Mesenteric fat pad (tissue), 1 donor: Measurements from ENCODE around the gene CCNG1. TPM values are rescaled to one million over a fixed set of nuclear protein-coding genes. Genes with fewer than 3 reads are reported as not detected.
"Not testable (repeated sequence)": the region's sequence is repeated elsewhere in the genome, so short reads cannot be mapped to it uniquely, and the experiment has no call there.

Experiments
- DNase-seq: peaks from one replicate; pipeline ENCODE4 v3.0.0-alpha.2; 2020; ENCODE audit warnings: low spot score
- total RNA-seq: library from RNA; stranded (reverse); fragmentation: NEBNext Ultra II Directional; extraction: Animal tissue kit (Norgen Biotek cat#: 25700); gene quantifications from one replicate; pipeline ENCODE4 v1.2.1, GENCODE V29; 2021
- donor health status: DM: yes; HTN: yes; CAD: no.

CCNG1 gene
- total RNA-seq, 1 donor from 2014 or later = 82.7 TPM

DNA sequence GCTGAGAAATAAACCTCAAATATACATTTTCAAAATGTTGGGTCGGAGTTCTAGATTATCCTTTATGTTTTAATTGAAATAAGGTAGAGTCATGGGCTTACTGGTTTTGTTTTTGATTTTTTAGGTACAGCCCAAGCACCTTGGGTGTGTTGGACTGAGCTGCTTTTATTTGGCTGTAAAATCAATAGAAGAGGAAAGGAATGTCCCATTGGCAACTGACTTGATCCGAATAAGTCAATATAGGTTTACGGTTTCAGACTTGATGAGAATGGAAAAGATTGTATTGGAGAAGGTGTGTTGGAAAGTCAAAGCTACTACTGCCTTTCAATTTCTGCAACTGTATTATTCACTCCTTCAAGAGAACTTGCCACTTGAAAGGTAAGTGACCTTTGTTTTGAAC is 3.6 kb downstream of the CCNG1 start:
- no peak for DNase-seq

DNA sequence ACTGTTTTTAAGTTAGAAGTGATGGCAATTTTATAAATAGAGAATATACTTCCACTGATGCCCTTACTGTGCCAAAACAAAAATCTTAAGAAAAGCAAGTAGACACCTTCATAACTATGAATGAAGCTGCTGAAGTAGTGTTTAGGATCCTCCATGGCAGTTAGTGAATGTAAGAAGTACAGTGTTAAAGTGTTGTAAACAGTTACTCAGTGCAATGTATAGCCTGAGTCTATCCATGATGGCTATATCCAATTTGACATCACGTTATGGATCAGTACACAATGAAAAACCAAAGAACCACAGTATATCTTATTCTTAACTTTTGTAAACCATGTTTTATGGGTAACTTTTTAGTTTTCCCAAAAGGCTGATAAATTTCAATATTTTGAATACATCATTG is 7.1 kb downstream of the CCNG1 start:
- no peak for DNase-seq

DNA sequence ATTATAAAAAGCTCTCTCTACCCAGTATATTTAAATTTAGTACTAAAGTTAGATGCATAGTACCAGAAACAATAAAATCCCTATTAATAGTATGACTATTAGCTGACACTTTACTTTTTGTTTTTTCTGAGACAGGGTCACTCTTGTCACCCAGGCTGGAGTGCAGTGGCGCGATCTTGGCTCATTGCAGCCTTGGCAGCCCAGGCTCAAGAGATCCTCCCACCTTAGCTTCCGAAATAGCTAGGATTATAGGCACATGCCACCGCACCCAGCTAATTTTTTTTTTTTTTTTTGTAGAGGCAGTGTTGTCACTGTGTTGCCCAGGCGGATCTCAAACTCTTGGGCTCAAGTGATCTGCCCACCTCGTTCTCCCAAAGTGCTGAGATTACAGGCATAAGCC is 8.0 kb downstream of the CCNG1 start:
- no peak for DNase-seq

DNA sequence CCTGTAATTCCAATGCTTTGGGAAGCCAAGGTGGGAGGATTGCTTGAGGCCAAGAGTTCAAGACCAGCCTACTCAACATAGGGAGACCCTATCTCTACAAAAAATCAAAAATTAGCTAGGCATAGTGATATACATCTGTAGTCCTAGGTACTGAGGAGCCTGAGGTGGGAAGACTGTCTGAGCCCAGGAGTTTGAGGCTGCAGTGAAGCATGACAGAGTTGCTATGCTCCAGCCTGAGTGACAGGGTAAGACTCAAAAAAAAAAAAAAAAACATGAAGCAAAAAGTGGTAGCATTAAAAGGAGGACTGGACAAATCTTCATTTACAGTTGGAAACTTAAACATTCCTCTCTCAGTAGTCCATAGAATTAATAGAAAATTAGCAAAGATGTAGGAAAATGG is 9.8 kb downstream of the CCNG1 start:
- no peak for DNase-seq

DNA sequence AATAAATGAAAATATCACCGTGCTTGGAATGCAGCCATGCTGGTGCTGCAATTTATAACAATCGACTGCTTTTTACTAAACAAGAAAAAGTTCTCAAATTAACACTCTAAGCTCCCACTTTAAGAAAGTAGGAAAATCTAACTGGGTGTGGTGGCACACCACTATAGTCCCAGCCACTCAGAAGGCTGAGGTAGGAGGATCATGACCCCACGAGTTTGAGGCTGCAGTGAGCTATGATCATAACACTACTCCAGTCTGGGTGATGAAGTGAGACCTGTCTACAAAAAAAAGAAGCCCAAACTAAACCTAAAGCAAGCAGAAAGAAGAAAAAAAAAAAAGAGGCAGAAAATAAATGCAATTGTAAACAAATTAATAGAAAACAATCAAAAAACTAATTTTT is 10.5 kb downstream of the CCNG1 start:
- DNase-seq = no peak

DNA sequence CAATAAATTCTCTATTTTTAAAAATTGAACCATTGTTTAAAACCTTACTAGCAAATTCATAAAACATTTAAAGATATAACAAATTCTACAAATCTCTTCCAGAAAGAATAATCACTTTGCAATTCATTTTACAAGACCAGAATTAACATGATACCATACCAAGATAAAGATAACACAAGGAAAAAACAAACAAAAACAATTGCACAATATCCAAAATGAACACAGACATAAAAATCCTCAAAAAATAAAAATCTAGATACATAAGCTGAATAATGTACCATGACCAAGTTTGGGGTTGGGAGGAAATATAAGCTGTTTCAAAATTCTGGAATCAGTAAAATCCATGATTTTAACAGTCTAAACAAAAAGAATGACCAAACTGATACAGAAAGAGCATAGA is 11.1 kb downstream of the CCNG1 start:
- no peak for DNase-seq

DNA sequence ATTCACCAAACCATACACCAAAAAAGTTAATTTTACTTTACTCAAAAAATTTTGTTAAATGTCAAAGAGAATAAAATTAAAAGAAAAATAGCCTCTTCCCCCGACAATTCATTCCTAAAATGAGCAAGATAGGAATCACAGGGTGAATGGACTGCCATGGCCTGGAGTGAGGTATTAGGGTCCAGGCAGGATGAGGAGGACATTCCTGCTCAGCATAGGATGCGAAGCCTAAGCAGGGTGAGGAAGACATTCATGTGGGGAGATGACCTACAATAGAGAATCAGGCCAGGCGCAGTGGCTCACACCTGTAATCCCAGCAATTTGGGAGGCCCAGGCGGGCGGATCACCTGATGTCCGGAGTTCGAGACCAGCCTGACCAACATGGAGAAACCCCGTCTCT is 14.1 kb downstream of the CCNG1 start:
- no peak for DNase-seq

DNA sequence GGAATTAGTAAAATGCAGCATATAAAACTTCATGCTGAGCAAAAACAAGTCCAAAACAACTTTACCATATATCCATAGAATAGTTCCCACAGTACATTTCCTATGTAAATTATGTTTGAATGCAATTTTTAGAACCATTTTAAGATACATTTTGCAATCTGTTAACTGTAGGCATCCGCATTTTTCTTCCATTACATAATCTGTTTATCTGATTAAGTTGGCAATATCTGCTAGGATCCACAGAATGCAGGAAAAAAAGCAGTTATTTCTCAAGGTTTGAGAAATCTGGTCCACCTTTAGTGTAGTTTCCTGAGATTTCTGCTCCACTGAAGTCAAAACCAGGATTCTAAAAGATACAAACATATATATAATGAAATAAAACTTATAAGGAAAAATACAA is 16.3 kb downstream of the CCNG1 start:
- DNase-seq = no peak

DNA sequence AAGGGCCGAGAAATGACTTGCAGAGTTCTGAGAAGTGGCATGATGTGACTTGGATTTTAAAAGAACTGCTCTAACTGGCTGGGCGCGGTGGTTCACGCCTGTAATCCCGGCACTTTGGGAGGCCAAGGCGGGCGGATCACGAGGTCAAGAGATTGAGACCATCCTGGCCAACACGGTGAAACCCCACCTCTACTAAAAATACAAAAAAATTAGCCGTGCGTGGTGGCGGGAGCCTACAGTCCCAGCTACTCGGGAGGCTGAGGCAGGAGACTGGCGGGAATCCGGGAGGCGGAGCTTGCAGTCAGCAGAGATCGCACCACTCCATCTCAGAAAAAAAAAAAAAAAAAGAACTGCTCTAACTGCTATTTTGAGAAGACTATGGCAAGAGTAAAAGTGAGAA is 18.0 kb downstream of the CCNG1 start:
- DNase-seq = not testable (repeated sequence)

DNA sequence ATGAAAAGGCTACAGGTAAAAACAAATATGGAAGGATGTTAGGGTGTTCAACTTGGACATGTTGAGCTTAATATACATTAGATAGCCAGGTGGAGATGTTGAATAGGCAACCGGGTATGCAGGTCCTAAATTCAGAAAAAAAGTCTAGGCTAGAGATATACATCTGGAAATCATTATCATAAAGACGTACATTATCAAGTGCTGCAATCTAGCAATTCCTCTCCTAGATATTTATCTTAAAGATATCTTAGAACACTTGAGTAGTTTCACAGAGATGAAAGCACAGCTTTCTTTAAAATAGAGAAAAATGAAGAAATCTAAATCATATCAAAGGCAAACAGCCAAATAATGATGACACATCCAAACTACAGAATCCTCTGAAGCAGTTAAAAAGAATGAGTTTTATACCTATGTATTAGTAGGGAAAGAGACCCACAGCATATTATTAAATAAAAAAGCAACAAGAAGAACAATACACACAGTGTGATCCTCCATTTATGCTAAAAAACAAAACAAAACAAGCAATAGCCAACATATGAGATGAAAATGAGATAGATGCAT is 18.7 kb downstream of the CCNG1 start:
- no peak for DNase-seq

DNA sequence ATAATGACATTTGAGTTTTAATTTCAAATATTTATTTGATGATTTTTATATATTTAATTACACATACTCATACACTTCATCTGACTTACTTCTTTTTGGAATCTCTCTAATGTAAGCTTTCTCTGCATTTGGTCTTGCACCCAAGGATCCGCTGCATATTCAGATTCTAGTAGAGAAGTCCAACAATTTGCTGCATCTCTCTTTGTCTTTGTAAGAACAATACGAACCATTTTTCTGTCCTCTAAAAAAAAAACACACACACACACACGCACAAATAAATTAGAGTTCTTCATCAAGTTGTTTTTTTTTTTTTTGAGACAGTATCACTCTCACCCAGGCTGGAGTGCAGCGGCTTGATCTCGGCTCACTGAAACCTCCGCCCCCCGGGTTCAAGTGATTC is 19.4 kb downstream of the CCNG1 start:
- DNase-seq = no peak

DNA sequence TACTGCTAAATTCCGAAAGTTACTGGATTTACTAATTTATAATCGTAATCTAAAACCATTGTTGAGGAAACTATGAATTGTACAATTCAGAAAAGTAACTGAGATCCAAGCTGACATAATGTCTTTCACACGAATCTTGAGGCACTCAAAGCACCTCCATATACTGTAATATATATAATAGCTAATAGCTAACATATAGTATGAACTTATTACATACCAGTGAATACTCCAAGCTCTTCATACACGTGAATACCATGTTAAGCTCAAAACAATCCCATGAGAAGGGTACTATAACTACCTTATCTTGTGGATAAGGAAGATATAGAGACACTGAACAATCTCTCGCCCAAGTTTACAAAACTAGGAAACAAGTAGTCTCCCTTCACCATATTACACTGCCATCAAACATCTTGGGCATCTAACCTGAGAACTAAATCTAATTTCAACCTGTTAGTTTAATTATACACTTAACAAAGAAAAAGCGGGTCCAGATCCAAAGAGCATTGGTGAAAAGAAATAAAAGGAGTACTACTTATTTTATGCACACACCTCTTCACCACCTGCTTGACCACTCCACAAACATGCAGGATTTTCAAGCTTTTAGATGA is 21.5 kb downstream of the CCNG1 start:
- no peak for DNase-seq

DNA sequence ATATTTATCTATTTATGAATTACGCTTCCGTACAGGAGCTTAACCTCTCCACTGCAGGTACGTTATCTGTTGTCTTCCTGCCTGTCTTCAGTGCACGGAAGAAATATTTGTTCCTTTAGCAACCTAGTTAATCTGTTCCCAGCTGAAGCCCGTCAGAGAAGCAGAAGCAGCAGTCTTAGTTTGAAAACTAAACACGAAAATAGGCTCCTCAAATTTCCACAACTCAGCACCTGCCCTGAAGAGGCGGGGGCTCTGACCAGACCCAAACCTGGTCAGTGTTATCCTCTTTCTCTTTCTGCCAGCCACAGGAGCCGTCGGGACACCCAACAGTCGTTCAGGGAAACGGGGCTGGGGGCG is 22.0 kb downstream of the CCNG1 start:
- DNase-seq = no peak

DNA sequence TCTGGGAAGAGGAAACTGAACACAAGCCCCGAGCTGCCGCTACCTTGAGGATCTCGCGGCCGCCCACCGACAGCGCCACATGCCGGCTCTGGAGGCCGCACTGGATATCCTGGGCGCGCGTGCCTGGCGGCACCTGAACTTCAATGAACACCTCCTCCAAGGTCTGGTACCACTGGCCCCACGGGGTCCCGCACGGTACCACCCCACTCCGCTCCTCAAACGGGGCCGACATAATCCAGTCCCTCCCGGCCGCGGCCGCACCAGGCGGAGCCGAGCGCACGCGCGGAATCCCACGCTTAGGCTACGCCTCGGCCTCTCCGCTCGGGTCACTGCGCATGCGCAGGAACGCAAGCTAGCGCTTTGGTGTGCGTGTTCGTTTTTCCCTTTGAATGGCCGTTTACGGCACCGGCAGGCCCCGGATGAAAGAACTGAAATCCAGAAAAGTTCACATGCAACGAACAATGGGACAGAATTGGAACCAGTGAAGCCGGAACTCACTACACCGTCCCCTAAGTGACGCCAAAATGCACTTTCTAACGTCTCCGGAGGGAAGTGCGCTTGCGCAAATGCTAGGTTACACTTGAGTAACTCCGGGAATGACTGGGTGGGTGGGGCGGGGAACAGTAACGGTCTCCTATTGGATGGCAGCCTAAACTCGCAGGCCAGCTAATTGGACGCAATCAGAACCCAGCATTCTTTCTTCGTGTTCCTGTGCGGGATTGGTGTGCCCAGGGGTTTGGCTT is 22.6 kb downstream of the CCNG1 start, which contains the start of gene NUDCD2:
Gene NUDCD2, minus strand, starts transcription at position 284 of the 743 bp plus-strand sequence. Its CDS starts 52 bp downstream, at position 232.
- DNase-seq = peak; percentile 99

DNA sequence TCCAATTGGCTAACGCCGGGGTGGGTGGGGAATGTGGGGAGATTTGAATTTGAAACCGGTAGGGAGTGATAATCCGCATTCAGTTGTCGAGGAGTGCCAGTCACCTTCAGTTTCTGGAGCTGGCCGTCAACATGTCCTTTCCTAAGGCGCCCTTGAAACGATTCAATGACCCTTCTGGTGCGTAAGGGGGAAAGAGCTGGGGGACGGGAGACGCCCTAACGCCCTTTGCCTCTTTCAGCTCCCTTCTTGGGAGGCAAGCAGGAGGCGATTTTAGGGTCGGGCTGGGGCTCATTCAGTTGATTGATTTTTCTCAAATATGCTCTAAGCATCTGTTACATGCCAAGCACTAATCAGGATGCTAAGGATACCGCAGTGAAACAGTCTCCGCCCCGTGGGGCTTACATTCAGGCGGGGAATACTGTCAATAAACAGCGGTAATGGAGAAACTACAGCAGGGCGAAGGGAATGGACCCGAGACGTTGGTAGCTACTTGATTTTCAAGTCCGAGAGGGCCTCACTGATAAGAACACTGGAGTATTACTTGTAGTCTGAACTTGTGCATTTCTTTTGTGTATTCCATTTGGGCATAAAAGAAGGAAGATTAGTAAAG is 23.3 kb downstream of the CCNG1 start, which contains the start of gene HMMR:
Gene HMMR, plus strand, starts transcription at position 71 of the 610 bp plus-strand sequence. Its CDS starts 61 bp downstream, at position 132.
- no peak for DNase-seq

DNA sequence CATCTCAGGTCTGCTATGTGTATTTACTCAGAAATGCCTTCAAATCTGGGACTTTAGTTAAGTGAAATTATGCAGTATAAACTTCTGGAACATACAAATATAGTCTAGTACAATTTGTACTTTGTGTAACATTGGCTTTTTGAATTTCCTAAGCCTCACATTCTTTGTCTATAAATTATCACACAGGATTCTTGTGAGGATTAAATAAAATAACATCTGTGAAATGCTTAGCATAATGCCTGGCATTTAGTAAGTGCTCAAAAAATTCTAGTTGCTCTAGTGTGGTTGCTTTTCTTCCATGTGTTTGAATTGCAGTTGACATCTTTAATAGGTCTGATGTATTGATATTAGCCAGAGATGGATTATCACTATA is 25.7 kb downstream of the CCNG1 start:
- DNase-seq = no peak

DNA sequence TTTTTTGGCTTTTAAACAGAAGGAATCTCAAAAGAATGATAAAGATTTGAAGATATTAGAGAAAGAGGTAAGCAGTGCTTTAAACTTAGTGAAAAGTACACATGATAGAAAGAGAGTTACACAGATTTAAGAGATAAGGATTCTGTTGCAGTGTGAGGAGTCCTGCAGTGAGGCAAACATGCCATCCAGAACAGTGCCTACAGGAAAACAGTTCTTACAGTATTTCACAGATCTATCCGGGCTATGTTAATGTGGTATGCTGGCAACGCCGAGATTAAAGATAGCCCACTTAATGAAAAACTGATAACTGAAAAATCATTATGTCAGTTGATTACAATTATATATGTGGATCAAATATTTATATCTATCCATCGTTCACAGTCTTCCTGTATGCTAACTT is 30.3 kb downstream of the CCNG1 start:
- no peak for DNase-seq

DNA sequence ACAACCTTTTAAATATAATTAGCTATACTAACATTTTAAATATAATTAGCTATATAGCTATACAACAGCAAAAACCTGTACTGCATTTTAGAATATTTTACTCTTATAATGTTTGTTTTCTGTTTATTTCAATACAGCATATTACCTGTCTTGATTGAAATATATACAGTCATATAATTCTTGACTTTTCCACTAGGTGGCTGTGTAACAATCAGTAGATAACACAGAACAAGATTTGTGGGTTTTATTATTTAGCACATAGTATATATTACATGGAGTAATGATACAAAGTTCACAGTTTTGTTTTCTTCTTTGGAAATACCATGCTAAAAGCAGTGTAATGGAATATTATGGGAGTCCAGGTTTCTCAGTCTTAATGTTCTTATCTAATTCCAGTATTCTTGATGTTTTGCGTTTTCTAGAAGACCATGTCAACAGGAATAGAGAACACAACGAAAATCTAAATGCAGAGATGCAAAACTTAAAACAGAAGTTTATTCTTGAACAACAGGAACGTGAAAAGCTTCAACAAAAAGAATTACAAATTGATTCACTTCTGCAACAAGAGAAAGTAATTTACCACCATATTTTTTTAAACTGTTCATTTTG is 36.3 kb downstream of the CCNG1 start:
- DNase-seq = no peak

DNA sequence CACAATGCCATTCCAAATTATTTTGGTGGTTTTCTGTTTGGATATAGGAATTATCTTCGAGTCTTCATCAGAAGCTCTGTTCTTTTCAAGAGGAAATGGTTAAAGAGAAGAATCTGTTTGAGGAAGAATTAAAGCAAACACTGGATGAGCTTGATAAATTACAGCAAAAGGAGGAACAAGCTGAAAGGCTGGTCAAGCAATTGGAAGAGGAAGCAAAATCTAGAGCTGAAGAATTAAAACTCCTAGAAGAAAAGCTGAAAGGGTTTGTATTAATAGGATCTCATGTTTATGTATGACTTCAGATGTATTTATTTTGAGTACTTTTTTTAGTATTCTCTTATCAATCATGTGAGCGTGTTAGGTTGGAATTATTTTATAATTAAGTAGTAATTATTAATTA is 38.0 kb downstream of the CCNG1 start:
- no peak for DNase-seq

DNA sequence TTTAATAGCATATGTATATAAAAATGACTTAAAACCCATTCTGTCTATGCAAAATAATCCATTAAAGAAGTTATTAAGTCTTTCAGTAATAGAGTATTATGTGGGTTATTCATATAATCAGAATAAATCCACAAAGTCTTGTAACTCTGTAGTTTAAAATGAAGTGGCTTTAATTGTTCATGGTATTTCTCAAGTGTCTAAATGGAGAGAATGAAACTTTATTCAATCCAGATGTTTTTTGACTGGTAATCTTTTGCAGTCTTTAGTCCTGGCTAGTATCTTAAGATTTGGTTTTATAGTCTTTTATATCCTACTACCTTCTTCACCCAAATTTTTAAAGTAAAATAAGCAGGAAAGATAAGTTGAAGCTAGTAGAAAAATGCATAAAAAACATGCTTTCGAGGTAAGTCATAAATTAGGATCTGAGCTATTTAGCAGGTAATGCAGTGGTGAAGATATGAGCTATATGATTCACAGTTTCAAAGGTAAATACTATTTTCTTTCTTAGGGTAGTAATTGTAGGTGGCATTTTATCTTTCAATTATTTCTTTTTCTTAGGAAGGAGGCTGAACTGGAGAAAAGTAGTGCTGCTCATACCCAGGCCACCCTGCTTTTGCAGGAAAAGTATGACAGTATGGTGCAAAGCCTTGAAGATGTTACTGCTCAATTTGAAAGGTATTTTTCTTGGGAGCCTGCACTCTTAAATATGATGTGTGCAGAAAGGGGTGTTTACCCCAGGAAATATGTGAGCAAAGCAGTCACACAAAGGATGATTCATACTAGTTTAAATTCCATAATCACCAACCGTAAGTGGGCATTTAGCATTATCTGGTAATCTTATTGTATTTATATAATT is 41.0 kb downstream of the CCNG1 start:
- no peak for DNase-seq

DNA sequence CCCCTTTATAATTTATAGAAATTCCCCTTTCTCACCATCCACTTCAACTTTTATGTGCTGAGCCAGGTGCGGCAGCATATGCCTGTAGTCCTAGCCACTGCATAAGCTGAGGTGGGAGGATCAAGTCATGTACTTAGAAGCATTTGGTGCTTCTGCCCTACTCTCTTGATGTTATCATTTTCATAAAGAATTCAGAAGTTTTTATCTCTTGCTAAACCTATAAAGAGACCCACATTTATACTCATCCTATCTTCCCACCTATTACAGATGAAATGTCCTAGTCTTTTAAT is 41.5 kb downstream of the CCNG1 start:
- no peak for DNase-seq
